Mucosa of descending colon (tissue), 3 donors: Measurements from ENCODE around the gene ILF3. TPM values are rescaled to one million over a fixed set of nuclear protein-coding genes. Genes with fewer than 3 reads are reported as not detected.

ENCODE experiments used
- ATAC-seq: fragments of 200-7000 bp; cut with Tn5 transposase; one replicate; pipeline ENCODE4 v1.9.1; 2020; ENCODE audit warnings: mild to moderate bottlenecking, moderate library complexity
- DNase-seq, 3 donors: peaks; one replicate each; pipeline ENCODE4 v3.0.0-alpha.2; 2020
- H3K36me3 ChIP-seq: fragments of 200-600 bp; one replicate; pipeline ENCODE4 v1.8.0; 2021; ENCODE audit warnings: low read depth, mild to moderate bottlenecking
- H3K4me1 ChIP-seq: fragments of 200-600 bp; one replicate; pipeline ENCODE4 v1.8.0; 2021; ENCODE audit warnings: low read depth, mild to moderate bottlenecking
- H3K4me3 ChIP-seq: fragments of 200-600 bp; one replicate; pipeline ENCODE4 v1.8.0; 2021; ENCODE audit warnings: mild to moderate bottlenecking
- H3K9me3 ChIP-seq: fragments of 200-600 bp; one replicate; pipeline ENCODE4 v1.8.0; 2021; ENCODE audit warnings: mild to moderate bottlenecking
- CTCF ChIP-seq: fragments of 200-600 bp; IDR thresholded peaks from one replicate; pipeline ENCODE4 v1.8.0; 2022; ENCODE audit warnings: antibody characterized with exemption, mild to moderate bottlenecking
- intact Hi-C, 2 donors: fragments of 100-400 bp; cut with DNase I in 1 of 2; cut with micrococcal nuclease in 1 of 2; formaldehyde crosslinking; loops; one replicate each; pipeline versions ENCODE4 v1.11.0 to v1.11.1; 2022; cut with DNase I, micrococcal nuclease
- total RNA-seq, 3 donors: library from RNA; stranded (reverse); fragmentation: NEBNext Ultra II Directional in 2 of 3; extraction: Animal tissue kit (Norgen Biotek cat#: 25700) in 2 of 3; gene quantifications; one replicate each; pipeline versions ENCODE4 v1.2.1 to v1.2.4, GENCODE V29; 2021 to 2023
- donor health status: DM: no; HTN: no; CAD: no; lungs with moderate emphysema.
- donor health status: DM: no; HTN: no; CAD: no.
- donor health status: DM: no; HTN: yes; CAD: no.

ILF3 gene
- total RNA-seq, 3 donors from 2014 or later: 151 to 213 (median 178) TPM

DNA sequence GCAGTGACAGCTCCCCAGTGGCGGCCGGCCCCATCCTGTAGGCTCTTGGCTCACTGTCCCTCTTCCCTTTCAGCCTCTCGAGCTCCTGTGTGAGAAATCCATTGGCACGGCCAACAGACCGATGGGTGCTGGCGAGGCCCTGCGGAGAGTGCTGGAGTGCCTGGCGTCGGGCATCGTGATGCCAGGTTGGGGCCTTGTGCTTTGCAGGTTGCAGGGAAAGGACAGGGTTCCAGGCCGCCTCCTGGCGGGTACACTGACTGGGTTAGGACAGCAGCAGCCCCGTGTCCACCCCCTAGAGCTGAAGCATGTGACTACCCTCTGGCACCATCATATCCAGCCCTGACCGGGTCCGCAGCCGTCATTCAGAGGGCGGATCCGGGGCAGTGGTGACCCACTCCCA, 25.6 kb downstream of the ILF3 start:
- TF ChIP-seq CTCF: no peak
- Histone ChIP-seq H3K4me1 (no peaks in the 10 kb centered on the region), H3K36me3 (peaks cover 48% of the 10 kb centered on the region), H3K9me3 (no peaks in the 10 kb centered on the region), H3K4me3 (no peak overlapping the region)
- intact Hi-C loops: no loop called here
- ATAC-seq: no peak
- DNase-seq: no peak

GRCh38 chr19:10680545-10681135, 26.5 kb downstream of the ILF3 start:
- TF ChIP-seq CTCF: no peak
- Histone ChIP-seq H3K9me3 (no peaks in the 10 kb centered on the region), H3K4me1 (no peaks in the 10 kb centered on the region), H3K36me3 (peaks cover 49% of the 10 kb centered on the region), H3K4me3 (no peak overlapping the region)
- DNase-seq (no peak), ATAC-seq (no peak)
- intact Hi-C loops: no loop called here

- DNase-seq: no peak
- Histone ChIP-seq H3K36me3 (peaks cover 49% of the 10 kb centered on the region), H3K9me3 (no peaks in the 10 kb centered on the region), H3K4me1 (no peaks in the 10 kb centered on the region), H3K4me3 (no peak overlapping the region)
- TF ChIP-seq CTCF: no peak
- intact Hi-C loops: no loop called here
- no peak for ATAC-seq
These were observed 27.5 kb downstream of the ILF3 start for GRCh38 chr19:10681658-10682057.

GRCh38 chr19:10682397-10683063, 28.4 kb downstream of the ILF3 start:
- TF ChIP-seq CTCF: no peak

DNA sequence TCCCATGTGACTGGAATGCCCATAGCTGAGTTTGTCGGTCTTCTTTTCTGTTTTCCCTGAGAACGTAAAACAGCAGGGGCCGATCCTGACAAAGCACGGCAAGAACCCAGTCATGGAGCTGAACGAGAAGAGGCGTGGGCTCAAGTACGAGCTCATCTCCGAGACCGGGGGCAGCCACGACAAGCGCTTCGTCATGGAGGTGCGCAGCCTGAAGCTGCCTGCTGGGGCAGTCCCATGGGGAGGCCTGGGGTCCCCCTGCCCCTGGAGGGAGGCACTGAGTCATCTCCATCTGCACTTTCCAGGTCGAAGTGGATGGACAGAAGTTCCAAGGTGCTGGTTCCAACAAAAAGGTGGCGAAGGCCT, 28.9 kb downstream of the ILF3 start:
- no peak for TF ChIP-seq CTCF
- H3K4me3 ChIP-seq: no peak overlapping the region
- peaks cover 41% of the 10 kb centered on the region for H3K36me3 ChIP-seq
- ATAC-seq (no peak), DNase-seq (no peak)
- no peaks in the 10 kb centered on the region for H3K9me3 ChIP-seq
- intact Hi-C loops: no loop called here
- H3K4me1 ChIP-seq: no peaks in the 10 kb centered on the region

More at GRCh38 chr19:10682397-10683063, 28.4 kb downstream of the ILF3 start:
- peak; percentile 8 for ATAC-seq
- no peak for DNase-seq
- Histone ChIP-seq H3K9me3 (no peaks in the 10 kb centered on the region), H3K4me3 (no peak overlapping the region), H3K4me1 (no peaks in the 10 kb centered on the region), H3K36me3 (peaks cover 46% of the 10 kb centered on the region)
- intact Hi-C loops: no loop called here
